H1 (cell line): ENCODE data around the gene MIDN. TPM values are rescaled to one million over a fixed set of nuclear protein-coding genes. Genes with fewer than 3 reads are reported as not detected.

Source experiments
- CTCF ChIA-PET: fragments of 300-600 bp; sonication (Branson Sonifier 250); formaldehyde crosslinking; loops from one replicate; lab custom pipeline; 2021; ENCODE audit not compliant: partially characterized antibody; lab: Charles Lee
- POLR2A ChIA-PET: fragments of 300-600 bp; sonication (Branson Sonifier 250); formaldehyde crosslinking; loops from one replicate; lab custom pipeline; 2021; ENCODE audit warnings: inconsistent platforms; ENCODE audit not compliant: partially characterized antibody; lab: Charles Lee
- DNase-seq, 2 experiments: peaks; one replicate each; pipeline versions ENCODE4 v3.0.0 to v3.0.0-alpha.2; 2010 to 2022; ENCODE audit warnings: low spot score in 2 of 2, low read depth in 1 of 2, mixed read lengths in 1 of 2
- FAIRE-seq: peaks from 2 replicates; lab custom pipeline; 2011; peaks lifted over from hg19 to GRCh38; lab: Jason Lieb, UNC
- H2AFZ ChIP-seq: 2 replicates; pipeline ENCODE4 v1.8.1; 2012; ENCODE audit warnings: low read length, inconsistent platforms
- H2AK5ac ChIP-seq: 2 replicates; pipeline ENCODE4 v1.6.1; 2013; ENCODE audit warnings: low read depth, low read length
- H2BK120ac ChIP-seq: replicated peaks from 2 replicates; pipeline ENCODE3; 2013; ENCODE audit warnings: low read depth, low read length, inconsistent platforms
- H2BK12ac ChIP-seq: 2 replicates; pipeline ENCODE4 v1.6.1; 2013; ENCODE audit warnings: low read depth, low read length
- H2BK15ac ChIP-seq: 2 replicates; pipeline ENCODE4 v1.6.1; 2013; ENCODE audit warnings: low read length
- H2BK20ac ChIP-seq: 2 replicates; pipeline ENCODE4 v1.6.1; 2013; ENCODE audit warnings: low read length
- H2BK5ac ChIP-seq: 2 replicates; pipeline ENCODE4 v1.6.1; 2013; ENCODE audit warnings: low read depth, low read length
- H3K14ac ChIP-seq: 2 replicates; pipeline ENCODE4 v1.6.1; 2013; ENCODE audit warnings: inconsistent platforms; ENCODE audit not compliant: insufficient read length
- H3K18ac ChIP-seq: 2 replicates; pipeline ENCODE4 v1.6.1; 2013; ENCODE audit warnings: low read length; ENCODE audit errors: extremely low read depth
- H3K23ac ChIP-seq: 2 replicates; pipeline ENCODE4 v1.6.1; 2013; ENCODE audit warnings: inconsistent platforms; ENCODE audit not compliant: insufficient read length
- H3K23me2 ChIP-seq: 2 replicates; pipeline ENCODE4 v1.6.1; 2013; ENCODE audit warnings: low read depth, low read length
- H3K27ac ChIP-seq: 2 replicates; pipeline ENCODE4 v1.6.1; 2011; ENCODE audit warnings: low read depth, low read length, inconsistent platforms
- H3K27me3 ChIP-seq, 4 experiments: replicated peaks in 1 of 4; 1 replicate in 1 of 4; 2 replicates in 3 of 4; pipeline versions ENCODE4 v1.6.1 to v1.8.1; 2011 to 2013; ENCODE audit warnings: low read length in 3 of 4, mild to moderate bottlenecking in 3 of 4, inconsistent platforms in 2 of 4, mixed read lengths in 2 of 4, moderate library complexity in 1 of 4; ENCODE audit not compliant: control insufficient read depth in 3 of 4, insufficient read depth in 3 of 4; ENCODE audit errors: extremely low read depth in 1 of 4
- H3K36me3 ChIP-seq, 4 experiments: 2 replicates each; pipeline versions ENCODE4 v1.6.1 to v1.8.1; 2011 to 2013; ENCODE audit warnings: mild to moderate bottlenecking in 4 of 4, low read length in 3 of 4, moderate library complexity in 2 of 4, control low read depth in 1 of 4, inconsistent platforms in 1 of 4; ENCODE audit not compliant: insufficient read depth in 4 of 4, control insufficient read depth in 2 of 4
- H3K4ac ChIP-seq: replicated peaks from 2 replicates; pipeline ENCODE3; 2013; ENCODE audit warnings: low read length, low read depth, mixed read lengths, inconsistent platforms; ENCODE audit not compliant: insufficient read length
- H3K4me1 ChIP-seq, 4 experiments: replicated peaks in 1 of 4; 1 replicate in 1 of 4; 2 replicates in 3 of 4; pipeline versions ENCODE4 v1.6.1 to v1.8.1; 2011 to 2013; ENCODE audit warnings: low read length in 3 of 4, inconsistent platforms in 2 of 4, mixed read lengths in 1 of 4; ENCODE audit not compliant: insufficient read depth in 4 of 4, control insufficient read depth in 3 of 4
- H3K4me2 ChIP-seq, 2 experiments: 2 replicates each; pipeline versions ENCODE4 v1.6.1 to v1.8.1; 2011 to 2013; ENCODE audit warnings: low read depth in 2 of 2, low read length in 2 of 2, control low read depth in 1 of 2, inconsistent platforms in 1 of 2, mild to moderate bottlenecking in 1 of 2; ENCODE audit not compliant: insufficient read depth in 1 of 2
- H3K4me3 ChIP-seq, 4 experiments: fragments of 200-600, 300-600 bp in 1 of 4; sonication (generic), shearing (Covaris generic), sonication (Bioruptor Twin) in 1 of 4; 2 replicates each; pipeline versions ENCODE4 v1.5.1 to v1.8.1; 2011 to 2016; ENCODE audit warnings: low read length in 4 of 4, low read depth in 3 of 4, control low read depth in 2 of 4, inconsistent platforms in 2 of 4, mild to moderate bottlenecking in 2 of 4, mixed read lengths in 1 of 4, moderate library complexity in 1 of 4; ENCODE audit not compliant: insufficient read depth in 2 of 4; ENCODE audit errors: extremely low read depth in 1 of 4
- H3K56ac ChIP-seq: replicated peaks from 2 replicates; pipeline ENCODE3; 2013; ENCODE audit warnings: low read depth, mild to moderate bottlenecking, mixed read lengths, low read length, inconsistent platforms; ENCODE audit not compliant: insufficient read length
- H3K79me1 ChIP-seq: 2 replicates; pipeline ENCODE4 v1.6.1; 2013; ENCODE audit warnings: low read depth, low read length, control low read depth
- H3K79me2 ChIP-seq, 2 experiments: 2 replicates each; pipeline versions ENCODE4 v1.6.1 to v1.8.1; 2012 to 2013; ENCODE audit warnings: low read length in 2 of 2, mild to moderate bottlenecking in 2 of 2, inconsistent platforms in 1 of 2; ENCODE audit not compliant: insufficient read depth in 2 of 2, control insufficient read depth in 1 of 2
- H3K9ac ChIP-seq, 4 experiments: replicated peaks in 1 of 4; 1 replicate in 1 of 4; 2 replicates in 3 of 4; pipeline versions ENCODE4 v1.6.1 to v1.8.1; 2011 to 2013; ENCODE audit warnings: low read depth in 3 of 4, low read length in 3 of 4, control low read depth in 2 of 4, mild to moderate bottlenecking in 2 of 4, moderate library complexity in 2 of 4, inconsistent platforms in 1 of 4; ENCODE audit errors: extremely low read depth in 1 of 4
- H3K9me3 ChIP-seq, 2 experiments: 2 replicates each; pipeline versions ENCODE4 v1.6.1 to v1.8.1; 2012 to 2013; ENCODE audit warnings: mild to moderate bottlenecking in 2 of 2, moderate library complexity in 2 of 2, control low read depth in 1 of 2, inconsistent platforms in 1 of 2, low read depth in 1 of 2, low read length in 1 of 2, mixed read lengths in 1 of 2; ENCODE audit not compliant: insufficient read depth in 2 of 2
- H4K20me1 ChIP-seq, 2 experiments: replicated peaks in 1 of 2; 2 replicates each; pipeline versions ENCODE3 to v1.8.1; 2011 to 2013; ENCODE audit warnings: inconsistent platforms in 2 of 2, low read length in 2 of 2, mild to moderate bottlenecking in 1 of 2; ENCODE audit not compliant: insufficient read depth in 2 of 2, control insufficient read depth in 1 of 2
- H4K5ac ChIP-seq: 2 replicates; pipeline ENCODE4 v1.6.1; 2013; ENCODE audit warnings: low read length, low read depth, mixed read lengths, inconsistent platforms; ENCODE audit not compliant: insufficient read length
- H4K8ac ChIP-seq: 2 replicates; pipeline ENCODE4 v1.8.0; 2013; ENCODE audit warnings: mild to moderate bottlenecking, moderate library complexity, low read length, inconsistent platforms; ENCODE audit not compliant: insufficient read depth; ENCODE audit errors: extremely low read depth
- H4K91ac ChIP-seq: replicated peaks from 2 replicates; pipeline ENCODE3; 2013; ENCODE audit warnings: low read length, mixed read lengths, inconsistent platforms; ENCODE audit not compliant: insufficient read length
- JUND ChIP-seq: IDR thresholded peaks from 2 replicates; pipeline ENCODE4 v1.6.1; 2011; ENCODE audit warnings: mild to moderate bottlenecking, improper control_type of control experiment, low read length
- POLR2AphosphoS5 ChIP-seq: IDR thresholded peaks from 2 replicates; pipeline ENCODE4 v1.6.1; 2011; ENCODE audit warnings: low read depth, low read length
- TEAD4 ChIP-seq: IDR thresholded peaks from 2 replicates; pipeline ENCODE4 v1.6.1; 2012; ENCODE audit warnings: low read depth, low read length, inconsistent platforms, mixed read lengths
- WGBS, 2 experiments: shearing (Covaris generic) in 1 of 2; methylation state at CpG; one replicate each; pipeline versions ENCODE4 v1.1.6 to v1.1.7; 2013 to 2015; ENCODE audit warnings: low lambda C conversion rate in 2 of 2, mixed read lengths in 2 of 2, inconsistent platforms in 1 of 2, low coverage in 1 of 2, missing lambda C conversion rate in 1 of 2; ENCODE audit not compliant: insufficient replicate concordance in 2 of 2, insufficient coverage in 1 of 2, insufficient read length in 1 of 2; ENCODE audit errors: extremely low coverage in 1 of 2, missing lambda C conversion rate in 1 of 2; 5-methylcytosine and 5-hydroxymethylcytosine counted together
- polyA plus RNA-seq, 7 experiments: library from polyadenylated mRNA; depleted of rRNA in 3 of 7; stranded (reverse) in 5 of 7; unstranded in 2 of 7; fragments of >200 nt in 5 of 7; fragments of 200-250 nt in 2 of 7; gene quantifications; 1 replicate in 5 of 7; 2 replicates in 1 of 7; 4 replicates in 1 of 7; pipeline versions ENCODE4 v1.2.1 to v1.2.3, GENCODE V29; 2011 to 2013; ENCODE audit warnings: missing spikeins in 2 of 7, mixed read lengths in 2 of 7
- total RNA-seq: library from RNA; stranded (reverse); fragmentation: NEBNext Ultra II Directional; extraction: Animal tissue kit (Norgen Biotek cat#: 25700); gene quantifications from 2 replicates; pipeline ENCODE4 v1.2.1, GENCODE V29; 2021

MIDN gene
- total and polyA plus RNA-seq, 2 of the 8 experiments (the other 6 are each of a cell fraction or from before 2014, with no cell fraction given), result 39.8 to 159 TPM

GRCh38 chr19:1269065-1269477 lies 20.7 kb downstream of the MIDN start, which contains the start of gene CIRBP:
TSS of gene CIRBP (plus strand) at chr19:1269332. CDS start at chr19:1270934, 1,602 bp downstream.
- Histone ChIP-seq H4K8ac (peak within 1 kb of the TSS; percentile 99), H2BK15ac (peak within 1 kb of the TSS; percentile 88; the same call in 1 of the 2 replicates), H3K23ac (no peak within 1 kb of the TSS), H2BK5ac (peak within 1 kb of the TSS; percentile 72), H3K18ac (peak within 1 kb of the TSS; percentile 90), H4K20me1 (peaks cover 7 to 24% of the 10 kb centered on the region in 2 experiments), H2BK20ac (no peak within 1 kb of the TSS), H3K23me2 (peaks cover 22% of the 10 kb centered on the region; the same call in 1 of the 2 replicates), H3K36me3 (peaks cover 33 to 36% (median 34%) of the 10 kb centered on the region in 4 experiments), H3K27me3 (peaks cover 0 to 10% (median 5%) of the 10 kb centered on the region in 4 experiments; a peak in 4 of 7 replicates), H2AK5ac (peak within 1 kb of the TSS; percentile 68; the same call in 1 of the 2 replicates), H3K14ac (no peak within 1 kb of the TSS), H3K4ac (peak within 1 kb of the TSS; percentile 75), H2BK12ac (peak within 1 kb of the TSS; percentile 84; the same call in 1 of the 2 replicates), H3K79me1 (peaks cover 17% of the 10 kb centered on the region), H4K5ac (peak within 1 kb of the TSS; percentile 98), H3K27ac (peak within 1 kb of the TSS; percentile 98), H3K4me3 (peak within 1 kb of the TSS; percentile 74 to 95 (median 90)), H3K56ac (peak within 1 kb of the TSS; percentile 69), H3K9me3 (no peaks in the 10 kb centered on the region), H3K4me1 (peaks cover 4 to 54% (median 37%) of the 10 kb centered on the region in 4 experiments), H2BK120ac (no peak within 1 kb of the TSS), H4K91ac (peak within 1 kb of the TSS; percentile 96), H3K9ac (peak within 1 kb of the TSS; percentile 91 to 100 (median 97)), H2AFZ (no peak within 1 kb of the TSS), H3K79me2 (peaks cover 5 to 32% of the 10 kb centered on the region in 2 experiments), H3K4me2 (peak within 1 kb of the TSS; percentile 83 to 99)
- FAIRE-seq, result no peak
- ChIA-PET POLR2A (interaction anchor here (0.6 to 19.4 kb wide), 106 partner anchors 7 to 766 kb away, joined by 3 to 456 read pairs (median 5); partner anchors contain the start of genes ABCA7, ARHGAP45, ATP5F1D and BSG), CTCF (interaction anchor here (1.0 to 15.9 kb wide), 3 partner anchors 11 to 137 kb away, joined by 3 to 212 read pairs (median 4); partner anchors contain the start of gene ATP5F1D)
- DNase-seq, result peak; percentile 94 to 97
- 0% methylated on average over 43 of the region's 50 CpGs; no CpG with 5 or more reads in 1 of the 2 experiments for WGBS, 2 experiments
- peak; percentile 100 for TF ChIP-seq POLR2AphosphoS5
- no peak for TF ChIP-seq TEAD4
- no peak for TF ChIP-seq JUND
